Activated naive CD8-positive, alpha-beta T cell treated with anti-CD3 and anti-CD28 coated beads, Interleukin-2, amount 50 U/mL, for 24 hours (primary cell): ENCODE data around the gene ABI1.

Experiments used
- ATAC-seq: fragments of 150-1000 bp; cut with Tn5 transposase; one replicate; pipeline ENCODE4 v1.10.0; 2021
- DNase-seq: peaks from one replicate; pipeline ENCODE4 v3.0.0; 2021
- H3K27ac Mint-ChIP-seq: one replicate; pipeline ENCODE4 v1.8.0; 2021; ENCODE audit warnings: mild to moderate bottlenecking, mixed read lengths
- H3K27me3 Mint-ChIP-seq: one replicate; pipeline ENCODE4 v1.8.0; 2021; ENCODE audit warnings: mixed read lengths
- H3K36me3 Mint-ChIP-seq: one replicate; pipeline ENCODE4 v1.8.0; 2021; ENCODE audit warnings: low read depth, mixed read lengths
- H3K4me1 Mint-ChIP-seq: one replicate; pipeline ENCODE4 v1.8.0; 2021; ENCODE audit warnings: mixed read lengths
- H3K4me3 Mint-ChIP-seq: one replicate; pipeline ENCODE4 v1.8.0; 2021; ENCODE audit warnings: mild to moderate bottlenecking, moderate library complexity, mixed read lengths
- H3K9me3 Mint-ChIP-seq: one replicate; pipeline ENCODE4 v1.8.0; 2021; ENCODE audit warnings: mixed read lengths

ABI1 gene

DNA sequence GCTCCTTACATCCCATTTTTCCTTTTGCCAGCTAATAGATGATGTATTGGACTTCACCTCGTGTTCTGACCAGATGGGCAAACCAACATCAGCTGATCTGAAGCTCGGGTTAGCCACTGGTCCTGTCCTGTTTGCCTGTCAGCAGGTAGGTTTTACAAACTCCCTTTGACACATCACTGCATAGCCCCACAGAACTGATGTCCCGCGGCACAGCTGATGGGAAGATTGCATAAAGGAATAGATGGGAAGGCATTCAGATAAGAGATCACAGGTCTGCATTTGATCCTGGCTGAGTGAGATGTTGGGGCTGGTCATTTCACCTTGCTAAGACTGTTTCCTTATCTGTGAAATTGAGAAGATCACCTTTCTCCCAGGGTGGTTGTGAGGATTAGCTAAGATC lies 125.3 kb downstream of the ABI1 start:
- H3K9me3 Mint-ChIP-seq, result no peaks in the 10 kb centered on the region
- DNase-seq, result no peak
- H3K27me3 Mint-ChIP-seq, result no peaks in the 10 kb centered on the region
- no peak overlapping the region for H3K4me3 Mint-ChIP-seq
- ATAC-seq, result no peak
- peaks cover 36% of the 10 kb centered on the region for H3K4me1 Mint-ChIP-seq
- peak overlapping the region; percentile 4 for H3K27ac Mint-ChIP-seq
- peaks cover 63% of the 10 kb centered on the region for H3K36me3 Mint-ChIP-seq

DNA sequence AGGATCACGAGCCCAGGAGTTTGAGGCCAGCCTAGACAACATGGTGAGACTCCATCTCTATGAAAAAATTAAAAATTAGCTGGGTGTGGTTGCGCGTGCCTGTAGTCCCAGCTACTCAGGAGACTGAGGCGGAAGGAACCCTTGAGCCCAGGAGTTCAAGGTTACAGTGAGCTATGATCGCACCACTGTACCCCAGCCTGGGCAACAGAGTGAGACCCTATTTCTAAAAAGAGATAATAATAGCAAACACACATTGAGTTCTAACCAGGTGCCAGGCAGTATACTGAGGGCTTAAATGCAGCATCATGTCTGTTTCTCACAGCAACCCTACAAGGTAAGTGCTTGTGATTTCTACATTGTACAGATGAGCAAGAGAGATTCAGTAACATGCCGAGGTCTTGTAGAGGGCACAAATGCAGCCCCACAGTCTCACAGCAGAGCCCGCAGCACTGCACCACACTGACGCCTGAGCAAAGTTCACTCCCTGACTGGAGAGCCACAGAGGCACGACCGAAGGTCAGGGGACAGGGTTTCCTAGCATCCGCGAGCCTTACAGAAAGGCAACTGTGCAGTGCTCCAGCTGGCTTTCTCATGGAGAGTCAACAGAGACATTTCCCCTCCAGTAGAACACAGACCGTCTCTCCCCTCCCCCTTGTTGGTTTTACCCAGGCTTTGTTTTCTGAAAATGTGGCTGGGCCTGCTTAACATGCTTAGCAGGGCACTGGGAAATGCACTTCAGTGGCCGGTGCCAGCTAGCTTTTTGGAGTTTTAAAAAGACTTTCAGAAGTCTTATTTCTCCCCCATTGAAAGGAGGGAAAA lies 126.8 kb downstream of the ABI1 start:
- no peaks in the 10 kb centered on the region for H3K27me3 Mint-ChIP-seq
- peaks cover 63% of the 10 kb centered on the region for H3K36me3 Mint-ChIP-seq
- ATAC-seq (no peak), DNase-seq (no peak)
- H3K4me3 Mint-ChIP-seq, result no peak overlapping the region
- no peaks in the 10 kb centered on the region for H3K9me3 Mint-ChIP-seq
- H3K27ac Mint-ChIP-seq, result no peak overlapping the region
- H3K4me1 Mint-ChIP-seq, result peaks cover 29% of the 10 kb centered on the region

DNA sequence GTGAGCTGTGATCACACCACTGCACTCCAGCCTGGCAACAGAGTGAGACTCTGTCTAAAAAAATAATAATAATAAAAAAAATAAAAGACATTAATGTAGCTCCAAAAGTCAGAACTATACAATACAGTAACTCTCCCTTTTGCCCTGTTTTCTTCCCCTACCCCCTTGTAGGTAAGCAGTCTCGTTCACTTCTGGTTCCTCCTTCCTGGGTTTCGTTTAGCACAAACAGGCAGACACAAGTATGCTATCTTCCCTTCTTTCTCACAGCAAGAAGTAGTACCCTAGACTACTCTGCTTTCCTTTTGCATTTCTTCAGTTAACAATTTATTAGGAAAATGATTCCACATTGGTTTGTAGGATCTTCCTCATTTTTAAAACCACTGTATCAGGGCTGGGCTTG lies 130.2 kb downstream of the ABI1 start:
- no peaks in the 10 kb centered on the region for H3K9me3 Mint-ChIP-seq
- no peak overlapping the region for H3K27ac Mint-ChIP-seq
- H3K27me3 Mint-ChIP-seq, result no peaks in the 10 kb centered on the region
- no peak for DNase-seq
- no peak for ATAC-seq
- H3K36me3 Mint-ChIP-seq, result peaks cover 58% of the 10 kb centered on the region
- H3K4me3 Mint-ChIP-seq, result no peak overlapping the region
- peaks cover 3% of the 10 kb centered on the region for H3K4me1 Mint-ChIP-seq

DNA sequence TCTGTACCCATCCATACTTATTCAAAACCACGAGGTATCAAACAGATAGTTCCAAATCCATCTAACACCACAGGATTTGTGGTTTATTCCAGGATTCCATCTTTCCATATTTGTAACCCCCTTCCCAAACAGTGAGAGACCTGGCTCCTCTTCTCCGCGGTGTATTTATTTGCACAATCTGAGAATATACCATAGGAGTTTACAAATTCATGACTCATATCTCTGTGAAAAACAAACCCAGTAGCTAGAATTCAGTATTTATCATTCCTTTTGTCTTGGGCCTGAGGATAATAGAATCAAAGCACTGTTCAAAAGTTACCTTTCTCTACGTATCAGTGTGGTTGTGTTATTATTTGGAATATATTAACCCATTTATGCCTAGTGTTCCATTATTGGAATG lies 131.4 kb downstream of the ABI1 start:
- Mint-ChIP-seq H3K36me3 (peaks cover 57% of the 10 kb centered on the region), H3K4me1 (peaks cover 3% of the 10 kb centered on the region), H3K27ac (no peak overlapping the region), H3K27me3 (no peaks in the 10 kb centered on the region), H3K4me3 (no peak overlapping the region), H3K9me3 (no peaks in the 10 kb centered on the region)
- ATAC-seq (no peak), DNase-seq (no peak)

DNA sequence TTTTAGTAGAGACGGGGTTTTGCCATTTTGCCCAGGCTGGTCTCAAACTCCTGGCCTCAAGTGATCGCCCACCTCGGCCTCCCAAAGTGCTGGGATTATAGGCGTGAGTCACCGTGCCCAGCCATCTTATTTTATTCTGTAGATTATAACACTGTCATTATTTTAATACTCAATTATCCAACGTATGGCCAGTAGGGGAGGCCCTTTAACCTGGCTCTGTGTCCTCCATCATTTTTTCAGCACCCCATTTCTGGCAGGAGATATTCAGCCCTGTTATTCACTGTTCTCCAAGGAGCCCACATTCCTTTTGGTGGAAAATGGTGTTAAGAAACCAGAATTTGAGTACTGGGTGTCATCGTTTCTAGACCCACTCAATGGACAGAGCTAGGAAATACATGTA lies 131.8 kb downstream of the ABI1 start:
- H3K4me1 Mint-ChIP-seq, result peaks cover 3% of the 10 kb centered on the region
- no peak for ATAC-seq
- DNase-seq, result no peak
- H3K27ac Mint-ChIP-seq, result no peak overlapping the region
- no peaks in the 10 kb centered on the region for H3K27me3 Mint-ChIP-seq
- H3K9me3 Mint-ChIP-seq, result no peaks in the 10 kb centered on the region
- no peak overlapping the region for H3K4me3 Mint-ChIP-seq
- H3K36me3 Mint-ChIP-seq, result peaks cover 58% of the 10 kb centered on the region

DNA sequence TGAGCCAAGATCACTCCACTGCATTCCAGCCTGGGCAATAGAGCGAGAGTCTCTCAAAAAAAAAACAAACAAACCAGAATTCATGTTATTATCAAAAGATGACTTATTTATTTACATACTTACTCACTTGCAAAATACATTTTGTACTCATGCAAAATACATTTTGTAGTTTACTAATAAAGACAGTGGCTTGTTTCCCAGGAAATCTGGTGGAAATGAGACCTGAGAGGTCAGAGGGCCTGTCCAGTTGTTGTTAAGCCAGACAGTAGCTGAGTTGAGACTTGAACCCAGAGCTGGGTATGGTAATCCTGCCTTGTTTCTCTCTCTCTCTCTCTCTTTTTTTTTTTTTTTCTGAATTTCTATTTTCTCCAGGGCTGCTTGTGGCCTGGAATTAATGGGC lies 133.8 kb downstream of the ABI1 start:
- Mint-ChIP-seq H3K4me3 (no peak overlapping the region), H3K27me3 (no peaks in the 10 kb centered on the region), H3K36me3 (peaks cover 55% of the 10 kb centered on the region), H3K9me3 (no peaks in the 10 kb centered on the region), H3K27ac (no peak overlapping the region), H3K4me1 (peaks cover 3% of the 10 kb centered on the region)
- ATAC-seq (no peak), DNase-seq (no peak)

DNA sequence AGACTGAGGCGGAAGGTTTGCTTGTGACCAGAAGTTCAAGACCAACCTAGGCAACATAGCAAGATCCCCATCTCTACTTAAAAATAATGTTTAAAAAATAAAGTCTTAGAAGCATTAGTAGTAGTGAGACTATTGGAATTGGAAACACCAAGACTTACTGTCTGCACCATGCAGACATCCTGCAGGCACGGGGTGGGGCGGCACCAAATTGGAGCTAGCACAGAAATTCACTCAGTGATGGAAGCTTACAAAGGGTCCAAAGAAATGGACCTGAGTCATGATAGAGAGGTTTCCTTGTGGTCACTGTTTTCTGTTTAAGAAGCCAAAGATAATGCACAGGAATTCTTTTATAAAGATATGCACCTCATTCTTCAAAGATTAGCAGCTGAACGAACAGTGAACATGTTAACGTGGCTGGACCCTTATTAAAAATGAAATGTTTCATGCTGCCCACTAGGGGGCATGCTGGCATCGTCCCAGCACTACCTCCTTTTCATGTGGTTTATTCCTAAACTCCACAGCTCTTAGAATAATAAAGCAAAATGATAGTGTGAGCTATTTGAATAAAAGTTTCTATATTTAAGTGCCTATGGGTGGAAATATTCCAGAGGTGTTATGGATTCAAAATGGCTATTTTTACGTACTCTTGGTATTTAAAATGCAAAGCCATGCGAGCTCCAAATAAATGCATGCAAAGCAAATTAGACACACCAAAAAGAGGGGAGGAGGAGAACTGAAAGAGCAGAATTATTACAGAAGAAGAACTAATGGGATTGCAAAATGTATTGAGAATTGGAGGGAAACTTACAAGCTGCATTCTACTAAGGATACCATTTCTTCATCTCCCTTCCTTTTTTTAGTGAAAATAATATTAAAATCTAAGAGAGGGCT lies 134.7 kb downstream of the ABI1 start:
- no peak overlapping the region for H3K4me3 Mint-ChIP-seq
- no peak for ATAC-seq
- H3K4me1 Mint-ChIP-seq, result peaks cover 11% of the 10 kb centered on the region
- peak; percentile 30 for DNase-seq
- H3K27me3 Mint-ChIP-seq, result no peaks in the 10 kb centered on the region
- H3K36me3 Mint-ChIP-seq, result peaks cover 53% of the 10 kb centered on the region
- H3K9me3 Mint-ChIP-seq, result no peaks in the 10 kb centered on the region
- no peak overlapping the region for H3K27ac Mint-ChIP-seq

DNA sequence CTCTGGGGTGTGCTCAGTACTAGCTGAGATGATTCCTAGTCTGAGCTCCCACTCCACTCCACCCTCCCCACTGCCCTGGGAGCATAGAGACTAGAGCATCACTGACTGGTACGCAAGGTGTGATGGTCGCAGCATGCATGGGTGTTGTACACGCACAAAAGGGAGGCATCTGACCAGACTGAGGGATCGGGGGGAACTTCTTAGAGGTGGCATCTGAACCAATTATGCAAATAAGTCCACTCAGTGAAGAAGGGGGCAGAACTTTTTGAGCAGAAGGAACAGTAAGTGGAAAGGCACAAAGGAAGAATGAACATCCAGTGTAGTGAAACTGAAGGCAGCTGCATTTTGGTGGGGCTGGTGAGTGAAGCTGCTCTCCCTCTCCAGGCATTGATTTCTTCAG lies 137.7 kb downstream of the ABI1 start:
- Mint-ChIP-seq H3K4me1 (peaks cover 17% of the 10 kb centered on the region), H3K36me3 (peaks cover 54% of the 10 kb centered on the region), H3K27me3 (no peaks in the 10 kb centered on the region), H3K9me3 (no peaks in the 10 kb centered on the region), H3K4me3 (no peak overlapping the region), H3K27ac (no peak overlapping the region)
- ATAC-seq (no peak), DNase-seq (no peak)

DNA sequence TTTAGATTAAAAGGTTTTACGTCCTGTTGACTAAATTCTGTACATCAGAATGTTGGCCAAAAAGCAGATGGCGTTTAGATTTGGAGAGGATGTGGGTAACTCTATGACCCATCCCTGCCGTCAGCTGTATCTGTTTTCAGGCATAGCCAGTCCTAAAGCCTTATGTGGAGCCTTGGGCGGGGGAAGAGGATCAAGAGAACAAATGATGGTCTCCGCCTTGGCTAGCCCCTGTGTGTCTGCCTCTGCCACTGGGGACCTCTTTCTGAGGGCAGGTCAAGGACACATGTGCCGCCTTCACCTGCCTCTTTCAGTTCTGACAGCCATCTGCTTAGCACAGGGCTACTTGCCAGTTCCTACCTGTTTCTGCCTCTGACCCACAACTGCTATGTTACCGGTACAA lies 139.2 kb downstream of the ABI1 start:
- peak overlapping the region; percentile 46 for H3K27ac Mint-ChIP-seq

DNA sequence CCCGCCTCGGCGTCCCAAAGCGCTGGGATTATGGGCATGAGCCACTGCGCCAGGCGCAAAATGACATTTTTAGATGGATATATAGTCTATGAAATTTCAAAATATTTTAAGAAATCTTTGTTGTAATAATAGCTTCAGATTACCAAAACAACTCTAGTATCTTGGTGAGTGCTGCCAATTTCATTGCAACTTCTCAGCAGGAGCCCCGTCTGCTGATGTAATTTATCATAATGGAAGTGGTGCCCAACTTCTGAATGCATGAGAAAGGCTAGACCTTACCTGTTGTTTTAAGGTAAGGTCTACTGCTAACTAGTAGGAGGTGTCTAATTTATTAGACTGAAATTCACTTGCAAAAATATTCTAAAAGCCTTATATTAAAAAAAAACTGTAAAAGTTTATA lies 143.3 kb downstream of the ABI1 start:
- Mint-ChIP-seq H3K9me3 (no peaks in the 10 kb centered on the region), H3K4me3 (no peak overlapping the region), H3K4me1 (peaks cover 14% of the 10 kb centered on the region), H3K27ac (no peak overlapping the region), H3K27me3 (no peaks in the 10 kb centered on the region), H3K36me3 (peaks cover 50% of the 10 kb centered on the region)
- no peak for ATAC-seq
- DNase-seq, result no peak

More for the DNA sequence above, 139.2 kb downstream of the ABI1 start:
- Mint-ChIP-seq H3K9me3 (no peaks in the 10 kb centered on the region), H3K36me3 (peaks cover 49% of the 10 kb centered on the region), H3K27me3 (no peaks in the 10 kb centered on the region), H3K4me1 (peaks cover 17% of the 10 kb centered on the region), H3K4me3 (no peak overlapping the region)
- peak; percentile 30 for DNase-seq
- peak; percentile 88 for ATAC-seq

DNA sequence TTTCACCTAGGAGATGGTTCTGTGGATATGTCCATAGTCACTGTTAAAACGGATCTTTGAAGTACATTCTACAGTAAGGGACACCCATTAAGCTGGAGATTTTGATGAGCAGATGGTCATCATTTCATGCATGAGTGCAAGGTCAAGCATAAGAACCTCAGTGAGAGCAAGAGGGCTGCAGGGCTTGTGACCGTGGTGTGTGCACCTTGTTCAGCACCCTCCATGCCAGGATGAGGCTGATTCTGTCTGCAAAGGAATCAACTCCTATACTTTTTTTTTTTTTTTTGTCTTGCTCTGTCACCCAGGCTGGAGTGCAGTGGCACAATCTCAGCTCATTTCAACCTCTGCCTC lies 145.6 kb downstream of the ABI1 start:
- H3K27ac Mint-ChIP-seq, result no peak overlapping the region
- DNase-seq (no peak), ATAC-seq (no peak)
- no peaks in the 10 kb centered on the region for H3K27me3 Mint-ChIP-seq
- H3K4me3 Mint-ChIP-seq, result no peak overlapping the region
- peaks cover 50% of the 10 kb centered on the region for H3K36me3 Mint-ChIP-seq
- peaks cover 2% of the 10 kb centered on the region for H3K4me1 Mint-ChIP-seq
- no peaks in the 10 kb centered on the region for H3K9me3 Mint-ChIP-seq

DNA sequence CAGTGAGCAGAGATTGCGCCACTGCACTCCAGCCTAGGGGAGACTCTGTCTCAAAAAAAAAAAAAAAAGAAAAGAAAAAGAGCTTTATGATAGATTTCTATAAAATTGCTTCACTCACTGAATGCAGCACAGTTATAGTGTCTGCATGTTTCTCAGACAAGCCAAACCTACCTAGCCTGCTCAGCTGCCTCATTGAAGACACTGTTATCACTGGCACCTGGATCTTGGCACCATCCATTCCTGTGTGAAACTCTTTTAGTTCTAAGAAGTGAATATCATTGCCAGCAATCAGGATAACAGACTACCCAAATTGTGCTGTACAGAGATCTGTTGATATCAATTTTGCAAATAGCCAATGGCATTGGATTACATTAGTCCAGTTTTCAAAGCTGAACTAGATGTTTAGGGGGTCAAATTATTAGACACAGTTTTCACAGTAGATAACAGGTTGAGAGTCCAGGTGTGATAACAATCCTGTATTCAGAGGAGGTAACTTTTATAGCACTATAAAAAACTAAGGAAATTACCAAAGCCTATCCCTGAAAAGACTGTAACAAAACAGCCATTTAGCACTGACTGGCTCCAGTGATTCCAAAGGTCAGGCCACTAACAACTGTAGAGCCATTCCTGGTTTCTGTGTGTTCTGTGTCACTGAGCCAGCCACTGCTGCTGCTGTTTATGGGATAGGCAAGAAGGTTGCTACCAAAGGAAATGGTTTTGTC lies 146.2 kb downstream of the ABI1 start:
- ATAC-seq (no peak), DNase-seq (no peak)
- Mint-ChIP-seq H3K4me3 (no peak overlapping the region), H3K27ac (no peak overlapping the region), H3K27me3 (no peaks in the 10 kb centered on the region), H3K36me3 (peaks cover 47% of the 10 kb centered on the region), H3K9me3 (no peaks in the 10 kb centered on the region), H3K4me1 (no peaks in the 10 kb centered on the region)

DNA sequence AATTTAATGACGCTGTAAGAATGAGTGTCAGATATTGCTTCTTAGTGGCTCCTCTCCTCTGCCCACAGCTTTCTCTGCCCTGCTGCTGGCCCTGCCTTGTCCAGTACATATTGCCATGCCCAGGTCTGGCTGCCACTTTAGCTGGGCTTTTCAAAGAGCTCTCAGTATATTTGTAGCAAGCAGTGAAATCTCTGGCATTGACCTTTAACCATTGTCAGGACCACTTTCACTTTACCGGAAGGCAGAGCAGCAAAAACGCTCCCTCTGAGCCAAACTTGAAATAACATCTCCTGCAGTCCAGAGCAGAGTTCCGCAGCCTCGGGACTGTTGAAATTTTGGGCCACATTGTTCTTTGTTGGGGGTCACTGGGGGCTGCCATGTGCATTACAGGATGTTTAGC lies 149.4 kb downstream of the ABI1 start:
- Mint-ChIP-seq H3K36me3 (peaks cover 59% of the 10 kb centered on the region), H3K27ac (no peak overlapping the region), H3K4me1 (no peaks in the 10 kb centered on the region), H3K27me3 (no peaks in the 10 kb centered on the region), H3K9me3 (no peaks in the 10 kb centered on the region), H3K4me3 (no peak overlapping the region)
- ATAC-seq, result no peak
- no peak for DNase-seq

DNA sequence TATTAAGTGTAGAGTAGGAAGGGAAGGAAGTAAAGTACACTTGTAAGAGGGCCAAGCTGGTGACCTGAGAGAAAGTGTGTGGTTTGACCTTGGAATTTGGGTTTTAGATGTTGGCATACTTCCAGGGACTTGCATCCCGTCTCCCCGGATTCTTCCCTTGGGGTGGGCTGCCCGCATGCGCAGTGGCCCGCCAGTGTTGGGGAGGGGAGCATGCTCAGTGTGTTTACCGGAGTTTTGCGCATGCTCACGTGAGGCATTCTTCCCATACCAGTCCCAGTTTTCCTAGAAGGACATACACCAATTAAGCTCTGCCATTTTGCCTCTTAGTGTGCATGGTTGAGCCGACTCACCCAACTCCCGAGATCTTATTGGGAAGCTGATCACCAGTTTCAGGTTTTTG lies 153.8 kb downstream of the ABI1 start:
- H3K4me3 Mint-ChIP-seq, result no peak overlapping the region
- H3K27me3 Mint-ChIP-seq, result no peaks in the 10 kb centered on the region
- peaks cover 63% of the 10 kb centered on the region for H3K36me3 Mint-ChIP-seq
- peaks cover 7% of the 10 kb centered on the region for H3K4me1 Mint-ChIP-seq
- DNase-seq, result no peak
- no peak for ATAC-seq
- H3K9me3 Mint-ChIP-seq, result no peaks in the 10 kb centered on the region
- H3K27ac Mint-ChIP-seq, result no peak overlapping the region

DNA sequence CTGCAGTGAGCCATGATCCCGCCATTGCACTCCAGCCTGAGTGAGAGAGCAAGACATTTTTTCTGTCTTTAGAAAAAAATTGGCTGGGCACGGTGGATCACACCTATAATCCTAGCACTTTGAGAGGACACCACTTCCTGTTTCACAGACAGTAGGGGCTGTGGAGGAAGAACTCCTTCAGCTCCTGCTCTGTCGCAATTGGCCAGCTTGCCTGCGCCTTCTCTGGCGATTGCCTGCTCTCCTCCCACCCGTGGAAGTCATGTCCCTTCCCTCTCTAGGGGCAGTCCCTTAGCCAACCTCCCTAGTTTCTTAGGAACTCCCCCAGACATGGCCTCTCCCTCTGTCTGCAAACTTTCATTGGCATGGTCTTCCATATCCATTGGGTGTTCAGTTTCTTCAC lies 154.6 kb downstream of the ABI1 start:
- H3K27me3 Mint-ChIP-seq, result no peaks in the 10 kb centered on the region
- peak; percentile 15 for ATAC-seq
- H3K36me3 Mint-ChIP-seq, result peaks cover 68% of the 10 kb centered on the region
- H3K9me3 Mint-ChIP-seq, result no peaks in the 10 kb centered on the region
- peaks cover 7% of the 10 kb centered on the region for H3K4me1 Mint-ChIP-seq
- H3K4me3 Mint-ChIP-seq, result no peak overlapping the region
- H3K27ac Mint-ChIP-seq, result no peak overlapping the region
- DNase-seq, result no peak
